Spleen (tissue), 11 donors: ENCODE data around the gene ARHGAP10. TPM values are rescaled to one million over a fixed set of nuclear protein-coding genes. Genes with fewer than 3 reads are reported as not detected.
A peak's percentile ranks its signal among the peaks of the same experiment; 100 is the strongest.

ENCODE experiments used
- DNase-seq: peaks from one replicate; pipeline ENCODE4 v3.0.0-alpha.2; 2020
- H3K27ac ChIP-seq, 8 donors: fragments of 200-600 bp; sonication (generic) in 7 of 8; 1 replicate in 4 of 8; 2 replicates in 4 of 8; pipeline versions ENCODE4 v1.5.0 to v1.8.0; 2016 to 2021; ENCODE audit warnings: inconsistent platforms in 4 of 8, mild to moderate bottlenecking in 4 of 8, moderate library complexity in 1 of 8
- H3K27me3 ChIP-seq, 7 donors: fragments of 200-600 bp; sonication (generic) in 6 of 7; replicated peaks in 1 of 7; 1 replicate in 4 of 7; 2 replicates in 3 of 7; pipeline versions ENCODE4 v1.5.0 to v1.8.0; 2016 to 2021; ENCODE audit warnings: inconsistent platforms in 3 of 7, mild to moderate bottlenecking in 1 of 7
- H3K36me3 ChIP-seq, 6 donors: fragments of 200-600 bp; sonication (generic) in 5 of 6; 1 replicate in 4 of 6; 2 replicates in 2 of 6; pipeline versions ENCODE4 v1.5.0 to v1.8.0; 2016 to 2021; ENCODE audit warnings: inconsistent platforms in 2 of 6
- H3K4me1 ChIP-seq, 6 donors: fragments of 200-600 bp; sonication (generic) in 5 of 6; 1 replicate in 3 of 6; 2 replicates in 3 of 6; pipeline versions ENCODE4 v1.5.0 to v1.8.0; 2016 to 2021; ENCODE audit warnings: inconsistent platforms in 3 of 6
- H3K4me3 ChIP-seq, 8 donors: fragments of 200-600 bp; sonication (generic) in 7 of 8; 1 replicate in 4 of 8; 2 replicates in 4 of 8; pipeline versions ENCODE4 v1.5.0 to v1.8.0; 2016 to 2021; ENCODE audit warnings: inconsistent platforms in 4 of 8, mild to moderate bottlenecking in 4 of 8, moderate library complexity in 2 of 8
- H3K9me3 ChIP-seq, 8 donors: fragments of 200-600 bp; sonication (generic) in 7 of 8; 1 replicate in 4 of 8; 2 replicates in 4 of 8; pipeline versions ENCODE4 v1.5.0 to v1.8.0; 2016 to 2021; ENCODE audit warnings: inconsistent platforms in 4 of 8
- POLR2A ChIP-seq, 3 donors: fragments of 450-650 bp; IDR thresholded peaks; one replicate each; pipeline ENCODE4 v1.5.1; 2017; ENCODE audit warnings: antibody characterized with exemption in 3 of 3, mild to moderate bottlenecking in 1 of 3
- POLR2AphosphoS5 ChIP-seq, 3 donors: sonication (generic); formaldehyde crosslinking; IDR thresholded peaks; one replicate each; pipeline ENCODE4 v1.5.1; 2017; ENCODE audit warnings: antibody characterized with exemption in 3 of 3
- WGBS, 5 donors: extraction: QIAGEN DNeasy Blood & Tissue Kit in 3 of 5; methylation state at CpG; one replicate each; pipeline versions ENCODE4 v1.1.5 to v1.1.7; 2013 to 2018; 5-methylcytosine and 5-hydroxymethylcytosine counted together
- intact Hi-C: fragments of 100-400 bp; cut with DNase I; formaldehyde crosslinking; loops from one replicate; pipeline ENCODE4 v1.15.0; 2023; ENCODE audit warnings: low total_unique reads
- polyA plus RNA-seq, 3 donors: library from polyadenylated mRNA; stranded (reverse); fragments of 200-250 nt; gene quantifications; one replicate each; pipeline ENCODE4 v1.2.1, GENCODE V29; 2013
- total RNA-seq, 7 donors: library from RNA; depleted of rRNA in 3 of 7; stranded (reverse); fragments of >200 nt in 3 of 7; fragmentation: NEBNext Ultra II Directional in 4 of 7; extraction: Animal tissue kit (Norgen Biotek cat#: 25700) in 4 of 7; gene quantifications; one replicate each; pipeline versions ENCODE4 v1.1.0 to v1.2.1, GENCODE V29; 2016 to 2021
- TF ChIP-seq, protein P1 (sequence below), 11 experiments: fragments of 200-600 bp in 7 of 11; fragments of 450-650 bp in 4 of 11; sonication (generic) in 4 of 11; IDR thresholded peaks in 8 of 11; conservative IDR thresholded peaks in 3 of 11; 1 replicate in 7 of 11; 2 replicates in 4 of 11; pipeline versions ENCODE4 v1.4.0 to v1.8.0; 2016 to 2021; ENCODE audit warnings: antibody characterized with exemption in 11 of 11, inconsistent platforms in 4 of 11, mild to moderate bottlenecking in 1 of 11
- donor health status: healthy with polysubstance abuse.
- donor health status: DM: no; HTN: no; CAD: no; lungs with moderate emphysema.
- donor health status: DM: no; HTN: no; CAD: no.
- donor health status: Bipolar disorder and iron deficiency.
- donor health status: healthy.
- donor health status: DM: no; HTN: no; CAD: no.
- donor health status: DM: yes; HTN: yes; CAD: no.

The ARHGAP10 gene
- total and polyA plus RNA-seq, 10 donors = 4.0 to 35.5 (median 13.3) TPM

- Histone ChIP-seq H3K36me3 (peaks cover 0 to under 1% (median 0%) of the 10 kb centered on the region in 6 donors), H3K27me3 (no peaks in the 10 kb centered on the region), H3K4me3 (no peak overlapping the region), H3K27ac (no peak overlapping the region), H3K4me1 (no peaks in the 10 kb centered on the region), H3K9me3 (no peaks in the 10 kb centered on the region)
- intact Hi-C loops = no loop called here
- TF ChIP-seq, protein P1, sequence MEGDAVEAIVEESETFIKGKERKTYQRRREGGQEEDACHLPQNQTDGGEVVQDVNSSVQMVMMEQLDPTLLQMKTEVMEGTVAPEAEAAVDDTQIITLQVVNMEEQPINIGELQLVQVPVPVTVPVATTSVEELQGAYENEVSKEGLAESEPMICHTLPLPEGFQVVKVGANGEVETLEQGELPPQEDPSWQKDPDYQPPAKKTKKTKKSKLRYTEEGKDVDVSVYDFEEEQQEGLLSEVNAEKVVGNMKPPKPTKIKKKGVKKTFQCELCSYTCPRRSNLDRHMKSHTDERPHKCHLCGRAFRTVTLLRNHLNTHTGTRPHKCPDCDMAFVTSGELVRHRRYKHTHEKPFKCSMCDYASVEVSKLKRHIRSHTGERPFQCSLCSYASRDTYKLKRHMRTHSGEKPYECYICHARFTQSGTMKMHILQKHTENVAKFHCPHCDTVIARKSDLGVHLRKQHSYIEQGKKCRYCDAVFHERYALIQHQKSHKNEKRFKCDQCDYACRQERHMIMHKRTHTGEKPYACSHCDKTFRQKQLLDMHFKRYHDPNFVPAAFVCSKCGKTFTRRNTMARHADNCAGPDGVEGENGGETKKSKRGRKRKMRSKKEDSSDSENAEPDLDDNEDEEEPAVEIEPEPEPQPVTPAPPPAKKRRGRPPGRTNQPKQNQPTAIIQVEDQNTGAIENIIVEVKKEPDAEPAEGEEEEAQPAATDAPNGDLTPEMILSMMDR (IDR thresholded peaks at IDR 0.05 in 8 of 11, conservative IDR thresholded peaks at IDR 0.05 in 3 of 11) = no peak
- TF ChIP-seq POLR2A (IDR thresholded peaks at IDR 0.05) (no peak), POLR2AphosphoS5 (IDR thresholded peaks at IDR 0.05) (no peak)
- no peak for DNase-seq
- 86 to 96% (median 90%) methylated on average over 7 of the region's 7 CpGs for WGBS, 5 donors
Measured at GRCh38 chr4:148041606-148042329, 309.9 kb downstream of the ARHGAP10 start.

- TF ChIP-seq POLR2A (IDR thresholded peaks at IDR 0.05) = no peak
- TF ChIP-seq POLR2AphosphoS5 (IDR thresholded peaks at IDR 0.05) = no peak
- TF ChIP-seq, protein P1 (IDR thresholded peaks at IDR 0.05 in 8 of 11, conservative IDR thresholded peaks at IDR 0.05 in 3 of 11) = no peak
- Histone ChIP-seq H3K4me1 (no peaks in the 10 kb centered on the region), H3K36me3 (peaks cover 0 to 11% (median 0%) of the 10 kb centered on the region in 6 donors), H3K4me3 (no peak overlapping the region), H3K27ac (no peak overlapping the region), H3K27me3 (no peaks in the 10 kb centered on the region), H3K9me3 (no peaks in the 10 kb centered on the region)
- 84 to 91% (median 90%) methylated on average over 9 of the region's 9 CpGs for WGBS, 5 donors
- intact Hi-C loops = no loop called here
- no peak for DNase-seq
Measured at GRCh38 chr4:148044089-148044911, 312.4 kb downstream of the ARHGAP10 start.

GRCh38 chr4:148044912-148045352 is 313.0 kb downstream of the ARHGAP10 start:
- Histone ChIP-seq H3K27me3 (no peaks in the 10 kb centered on the region), H3K4me1 (no peaks in the 10 kb centered on the region), H3K9me3 (no peaks in the 10 kb centered on the region), H3K36me3 (peaks cover 0 to 11% (median 0%) of the 10 kb centered on the region in 6 donors), H3K27ac (no peak overlapping the region), H3K4me3 (no peak overlapping the region)
- DNase-seq = no peak
- intact Hi-C loops = no loop called here
- TF ChIP-seq POLR2A (IDR thresholded peaks at IDR 0.05) (no peak), POLR2AphosphoS5 (IDR thresholded peaks at IDR 0.05) (no peak)
- TF ChIP-seq, protein P1 (IDR thresholded peaks at IDR 0.05 in 8 of 11, conservative IDR thresholded peaks at IDR 0.05 in 3 of 11) = peak in 3 of 11 experiments; percentile 14 to 19 (median 16)
- WGBS, 5 donors = 55 to 76% (median 64%) methylated on average over 4 of the region's 4 CpGs

DNA sequence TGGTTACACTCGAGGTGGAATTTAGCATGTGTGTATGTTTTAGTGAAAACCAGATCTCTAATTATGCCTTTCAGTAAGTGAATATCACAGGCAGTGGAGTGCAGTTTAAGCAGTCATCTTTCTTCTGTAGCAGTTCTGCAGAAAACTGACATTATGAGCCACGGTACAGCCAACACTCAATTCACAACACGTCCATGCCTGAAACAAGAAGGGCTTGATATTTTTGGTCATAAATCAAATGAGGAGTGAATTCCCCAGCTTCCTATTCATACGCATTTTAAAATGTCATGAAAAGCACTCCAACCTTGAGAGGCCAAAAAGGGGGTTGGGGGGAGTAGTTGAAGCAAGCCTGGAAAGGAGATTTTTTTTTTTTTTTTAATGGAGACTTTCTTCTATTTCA is 316.7 kb downstream of the ARHGAP10 start:
- H3K27ac ChIP-seq = no peak overlapping the region
- H3K4me3 ChIP-seq = no peak overlapping the region
- peaks cover 0 to 25% (median 7%) of the 10 kb centered on the region in 6 donors for H3K4me1 ChIP-seq
- no peaks in the 10 kb centered on the region for H3K9me3 ChIP-seq
- no peaks in the 10 kb centered on the region for H3K27me3 ChIP-seq
- no peak for TF ChIP-seq POLR2AphosphoS5 (IDR thresholded peaks at IDR 0.05)
- no peak for TF ChIP-seq POLR2A (IDR thresholded peaks at IDR 0.05)
- TF ChIP-seq, protein P1 (IDR thresholded peaks at IDR 0.05 in 8 of 11, conservative IDR thresholded peaks at IDR 0.05 in 3 of 11) = no peak
- intact Hi-C loops = no loop called here
- no peak for DNase-seq
- WGBS, 5 donors = 56 to 69% (median 59%) methylated on average over 4 of the region's 4 CpGs
- H3K36me3 ChIP-seq = peaks cover 0 to 11% (median 0%) of the 10 kb centered on the region in 6 donors
